ENCODE results near the gene GRIK4. TPM values are rescaled to one million over a fixed set of nuclear protein-coding genes. Genes with fewer than 3 reads are reported as not detected.

Gene GRIK4
- total and polyA plus RNA-seq, 4 donors = 0.05 to 0.25 (median 0.06) TPM; not detected in 1

GRCh38 chr11:120651396-120651795 is 139.8 kb downstream of the GRIK4 start:
- TF ChIP-seq ATF3 (IDR thresholded peaks at IDR 0.05) (no peak), GABPA (IDR thresholded peaks at IDR 0.05 in 1 of 2, conservative IDR thresholded peaks at IDR 0.05 in 1 of 2) (no peak), TAF1 (conservative IDR thresholded peaks at IDR 0.05) (no peak), REST (IDR thresholded peaks at IDR 0.05) (no peak), FOXA2 (IDR thresholded peaks at IDR 0.05) (no peak), MAX (IDR thresholded peaks at IDR 0.05) (no peak), ZBTB33 (IDR thresholded peaks at IDR 0.05) (no peak), HNF4G (IDR thresholded peaks at IDR 0.05) (no peak), SP1 (IDR thresholded peaks at IDR 0.05) (no peak), FOXA1 (IDR thresholded peaks at IDR 0.05) (no peak), RAD21 (IDR thresholded peaks at IDR 0.05) (no peak), JUND (IDR thresholded peaks at IDR 0.05) (no peak), NR2F2 (IDR thresholded peaks at IDR 0.05) (no peak), EGR1 (IDR thresholded peaks at IDR 0.05; ENCODE audit: low read depth in 2 of 2) (no peak), YY1 (IDR thresholded peaks at IDR 0.05) (no peak), RXRA (IDR thresholded peaks at IDR 0.05) (no peak), CTCF (IDR thresholded peaks at IDR 0.05; ENCODE audit: low read depth, low read length, missing input control) (no peak), HNF4A (conservative IDR thresholded peaks at IDR 0.05) (no peak)
- no peak overlapping the region for H3K4me3 ChIP-seq (ENCODE audit: low read depth in 1 of 3, low read length in 3 of 3)
- no peaks in the 10 kb centered on the region for H3K36me3 ChIP-seq (ENCODE audit: control insufficient read depth in 4 of 4, insufficient read depth in 3 of 4, low read depth in 1 of 4, low read length in 3 of 4)
- WGBS = 71% methylated on average over 3 of the region's 3 CpGs
- H3K4me1 ChIP-seq (ENCODE audit: control insufficient read depth in 4 of 4, insufficient read depth in 4 of 4, low read length in 3 of 4) = no peaks in the 10 kb centered on the region
- no peaks in the 10 kb centered on the region for H3K9me3 ChIP-seq (ENCODE audit: control insufficient read depth in 4 of 4, low read length in 3 of 4)
- no peaks in the 10 kb centered on the region for H3K27me3 ChIP-seq (ENCODE audit: control insufficient read depth in 4 of 4, insufficient read depth in 4 of 4, low read length in 3 of 4)
- H3K9ac ChIP-seq (ENCODE audit: low read depth in 1 of 2, low read length in 2 of 2) = no peak overlapping the region
- no peak overlapping the region for H3K27ac ChIP-seq (ENCODE audit: low read depth in 1 of 2, low read length in 2 of 2)
- no peak for DNase-seq (ENCODE audit: low spot score)

Measured in liver (tissue), 9 donors.